IMR-90 (cell line): Measurements from ENCODE around the gene SDHB. TPM values are rescaled to one million over a fixed set of nuclear protein-coding genes. Genes with fewer than 3 reads are reported as not detected.

Experiments
- ATAC-seq: fragments of 200-7000 bp; cut with Tn5 transposase; 2 replicates; pipeline ENCODE4 v1.9.1; 2020; ENCODE audit warnings: low read depth, mild to moderate bottlenecking, moderate library complexity
- BruUV-seq: library from RNA; stranded (reverse); fragments of 400-500 nt; replicated peaks from 2 replicates; lab custom pipeline; 2021; lab: Mats Ljungman, UMichigan
- CTCF ChIA-PET: fragments of 300-600 bp; formaldehyde crosslinking; extraction: SDS; loops from one replicate; lab custom pipeline; 2021; ENCODE audit warnings: antibody characterized with exemption; lab: Yijun Ruan, JAX
- POLR2A ChIA-PET: fragments of 300-600 bp; sonication (Branson Sonifier 250); formaldehyde crosslinking; loops from one replicate; lab custom pipeline; 2022; ENCODE audit warnings: antibody characterized with exemption; ENCODE audit not compliant: unreplicated experiment; lab: Charles Lee
- DNase-seq: peaks from one replicate; pipeline ENCODE4 v3.0.0; 2013
- H2AFZ ChIP-seq: replicated peaks from 2 replicates; pipeline ENCODE3; 2013; ENCODE audit warnings: low read length, mild to moderate bottlenecking; ENCODE audit not compliant: poor library complexity
- H2AK5ac ChIP-seq: 2 replicates; pipeline ENCODE4 v1.6.1; 2013; ENCODE audit warnings: low read depth, low read length, inconsistent platforms
- H2AK9ac ChIP-seq: replicated peaks from 2 replicates; pipeline ENCODE3; 2013; ENCODE audit warnings: mild to moderate bottlenecking, low read depth, low read length, moderate library complexity; ENCODE audit not compliant: poor library complexity
- H2BK120ac ChIP-seq: 2 replicates; pipeline ENCODE4 v1.6.1; 2013; ENCODE audit warnings: low read depth, low read length, inconsistent platforms
- H2BK15ac ChIP-seq: 3 replicates; pipeline ENCODE4 v1.6.1; 2013; ENCODE audit warnings: low read depth, low read length, inconsistent platforms
- H2BK20ac ChIP-seq: 2 replicates; pipeline ENCODE4 v1.6.1; 2013; ENCODE audit warnings: low read depth, mild to moderate bottlenecking, inconsistent platforms, low read length, moderate library complexity
- H2BK5ac ChIP-seq: 2 replicates; pipeline ENCODE4 v1.6.1; 2013; ENCODE audit warnings: mild to moderate bottlenecking, low read depth, low read length, inconsistent platforms; ENCODE audit not compliant: poor library complexity, severe bottlenecking
- H3K14ac ChIP-seq: replicated peaks from 2 replicates; pipeline ENCODE4 v1.6.1; 2013; ENCODE audit warnings: low read depth, low read length, inconsistent platforms
- H3K18ac ChIP-seq: 2 replicates; pipeline ENCODE4 v1.6.1; 2013; ENCODE audit warnings: low read depth, low read length, control low read depth
- H3K23ac ChIP-seq: 2 replicates; pipeline ENCODE4 v1.6.1; 2013; ENCODE audit warnings: low read depth, low read length, inconsistent platforms
- H3K27ac ChIP-seq: 2 replicates; pipeline ENCODE4 v1.5.1; 2013; ENCODE audit warnings: mild to moderate bottlenecking, control low read depth, low read length; ENCODE audit not compliant: insufficient read depth
- H3K27me3 ChIP-seq: 2 replicates; pipeline ENCODE4 v1.6.1; 2013; ENCODE audit warnings: low read length; ENCODE audit not compliant: control insufficient read depth, insufficient read depth
- H3K36me3 ChIP-seq: 2 replicates; pipeline ENCODE4 v1.6.1; 2013; ENCODE audit warnings: low read length, mixed read lengths; ENCODE audit not compliant: control insufficient read depth, insufficient read depth
- H3K4ac ChIP-seq: 2 replicates; pipeline ENCODE4 v1.6.1; 2013; ENCODE audit warnings: low read depth, low read length, inconsistent platforms
- H3K4me1 ChIP-seq: 2 replicates; pipeline ENCODE4 v1.6.1; 2013; ENCODE audit warnings: low read length, mixed read lengths; ENCODE audit not compliant: control insufficient read depth, insufficient read depth
- H3K4me2 ChIP-seq: 2 replicates; pipeline ENCODE4 v1.6.1; 2013; ENCODE audit warnings: low read depth, mild to moderate bottlenecking, control low read depth, low read length, moderate library complexity
- H3K4me3 ChIP-seq: 2 replicates; pipeline ENCODE4 v1.5.1; 2013; ENCODE audit warnings: low read depth, mild to moderate bottlenecking, control low read depth, low read length, moderate library complexity; ENCODE audit not compliant: insufficient read depth
- H3K56ac ChIP-seq: 2 replicates; pipeline ENCODE4 v1.6.1; 2013; ENCODE audit warnings: low read length, inconsistent platforms; ENCODE audit not compliant: insufficient read depth; ENCODE audit errors: extremely low read depth
- H3K79me1 ChIP-seq, 2 experiments: 2 replicates each; pipeline ENCODE4 v1.6.1; 2013; ENCODE audit warnings: low read length in 2 of 2, inconsistent platforms in 1 of 2, low read depth in 1 of 2
- H3K9ac ChIP-seq: 2 replicates; pipeline ENCODE4 v1.6.1; 2013; ENCODE audit warnings: low read depth, low read length, control low read depth
- H3K9me1 ChIP-seq: 2 replicates; pipeline ENCODE4 v1.6.1; 2013; ENCODE audit warnings: low read length, inconsistent platforms; ENCODE audit not compliant: insufficient read depth
- H3K9me3 ChIP-seq: 2 replicates; pipeline ENCODE4 v1.6.1; 2013; ENCODE audit warnings: low read length; ENCODE audit not compliant: control insufficient read depth, insufficient read depth
- H4K20me1 ChIP-seq: 2 replicates; pipeline ENCODE4 v1.6.1; 2013; ENCODE audit warnings: low read length, inconsistent platforms; ENCODE audit not compliant: insufficient read depth
- H4K5ac ChIP-seq: 2 replicates; pipeline ENCODE4 v1.6.1; 2013; ENCODE audit warnings: mild to moderate bottlenecking, low read depth, low read length, control low read depth
- H4K8ac ChIP-seq, 2 experiments: 2 replicates each; pipeline ENCODE4 v1.6.1; 2013; ENCODE audit warnings: low read depth in 2 of 2, low read length in 2 of 2, control low read depth in 1 of 2, inconsistent platforms in 1 of 2
- H4K91ac ChIP-seq: 2 replicates; pipeline ENCODE4 v1.6.1; 2013; ENCODE audit warnings: low read depth, low read length, inconsistent platforms; ENCODE audit not compliant: insufficient read depth
- CEBPB ChIP-seq: IDR thresholded peaks from 2 replicates; pipeline ENCODE4 v1.6.1; 2012; ENCODE audit warnings: low read depth, low read length, improper control_type of control experiment
- CHD1 ChIP-seq: IDR thresholded peaks from 2 replicates; pipeline ENCODE4 v1.6.1; 2012; ENCODE audit warnings: low read depth, low read length, improper control_type of control experiment
- CTCF ChIP-seq: conservative IDR thresholded peaks from 2 replicates; pipeline ENCODE4 v1.5.1; 2012; ENCODE audit warnings: mild to moderate bottlenecking, low read depth, low read length, improper control_type of control experiment
- ELK1 ChIP-seq: fragments of 150-350 bp; IDR thresholded peaks from 2 replicates; pipeline ENCODE4 v1.6.1; 2016; ENCODE audit warnings: low read depth, mild to moderate bottlenecking, low read length, moderate library complexity, borderline replicate concordance
- FOS ChIP-seq: fragments of 150-350 bp; IDR thresholded peaks from 2 replicates; pipeline ENCODE4 v1.6.1; 2016; ENCODE audit warnings: low read depth, low read length
- MAFK ChIP-seq: IDR thresholded peaks from 2 replicates; pipeline ENCODE4 v1.6.1; 2012; ENCODE audit warnings: low read depth, low read length, improper control_type of control experiment
- MAZ ChIP-seq: IDR thresholded peaks from 2 replicates; pipeline ENCODE4 v1.6.1; 2012; ENCODE audit warnings: low read depth, mild to moderate bottlenecking, low read length, improper control_type of control experiment, moderate library complexity, borderline replicate concordance
- MXI1 ChIP-seq: IDR thresholded peaks from 2 replicates; pipeline ENCODE4 v1.6.1; 2012; ENCODE audit warnings: low read depth, mild to moderate bottlenecking, low read length, moderate library complexity, borderline replicate concordance
- NFE2L2 ChIP-seq: fragments of 150-350 bp; IDR thresholded peaks from 2 replicates; pipeline ENCODE4 v1.6.1; 2016; ENCODE audit warnings: low read depth, mild to moderate bottlenecking, low read length
- POLR2A ChIP-seq: IDR thresholded peaks from 2 replicates; pipeline ENCODE4 v1.6.1; 2012; ENCODE audit warnings: mild to moderate bottlenecking, low read depth, low read length
- RAD21 ChIP-seq: IDR thresholded peaks from 2 replicates; pipeline ENCODE4 v1.6.1; 2012; ENCODE audit warnings: low read length, improper control_type of control experiment
- RCOR1 ChIP-seq: IDR thresholded peaks from 2 replicates; pipeline ENCODE4 v1.6.1; 2012; ENCODE audit warnings: mild to moderate bottlenecking, low read length, improper control_type of control experiment; ENCODE audit not compliant: insufficient replicate concordance
- RFX5 ChIP-seq: IDR thresholded peaks from 2 replicates; pipeline ENCODE4 v1.8.0; 2012; ENCODE audit warnings: low read depth, mild to moderate bottlenecking, low read length, moderate library complexity
- SMC3 ChIP-seq: fragments of 150-350 bp; IDR thresholded peaks from 2 replicates; pipeline ENCODE4 v1.6.1; 2016; ENCODE audit warnings: low read depth, mild to moderate bottlenecking, antibody characterized with exemption, low read length, moderate library complexity
- USF2 ChIP-seq: fragments of 150-350 bp; IDR thresholded peaks from 2 replicates; pipeline ENCODE4 v1.6.1; 2017; ENCODE audit warnings: mild to moderate bottlenecking, antibody characterized with exemption, low read length, low read depth
- WGBS, 2 experiments: methylation state at CpG; one replicate each; pipeline versions ENCODE4 v1.1.5 to v1.1.7; 2013; ENCODE audit warnings: missing lambda C conversion rate in 2 of 2; ENCODE audit not compliant: insufficient read length in 1 of 2; ENCODE audit errors: extremely low coverage in 2 of 2; 5-methylcytosine and 5-hydroxymethylcytosine counted together
- dilution Hi-C: fragments of 300-500 bp; cut with HindIII; formaldehyde crosslinking; loops from one replicate; pipeline ENCODE4 v1.14.3; 2018; ENCODE audit warnings: low sequenced_read_pairs; ENCODE audit not compliant: unreplicated experiment
- in situ Hi-C: fragments of 300-500 bp; cut with MboI; formaldehyde crosslinking; loops from 3 replicates; pipeline ENCODE4 v1.14.3; 2019; ENCODE audit warnings: low sequenced_read_pairs, inconsistent platforms, mixed read lengths
- intact Hi-C: fragments of 100-400 bp; cut with micrococcal nuclease; formaldehyde crosslinking; loops from 2 replicates; pipeline ENCODE4 v1.10.0; 2022
- polyA plus RNA-seq, 3 experiments: library from polyadenylated mRNA; depleted of rRNA; stranded (reverse); fragments of >200 nt; gene quantifications; 2 replicates each; pipeline ENCODE4 v1.2.3, GENCODE V29; 2012; ENCODE audit warnings: low replicate concordance in 1 of 3
- total RNA-seq: library from RNA; depleted of rRNA; stranded (reverse); fragments of >200 nt; gene quantifications from 2 replicates; pipeline ENCODE4 v1.2.3, GENCODE V29; 2012

The SDHB gene
- total and polyA plus RNA-seq, 2 of the 4 experiments (the other 2 are of a cell fraction): 122 to 206 TPM

GRCh38 chr1:17068789-17069188 is 15.0 kb upstream of the SDHB start:
- Histone ChIP-seq H3K27ac (no peak overlapping the region), H2AFZ (peak overlapping the region; percentile 6), H4K91ac (no peak overlapping the region), H2BK15ac (no peak overlapping the region), H3K56ac (no peak overlapping the region), H3K9me1 (no peaks in the 10 kb centered on the region), H2BK120ac (no peak overlapping the region), H4K5ac (no peak overlapping the region), H3K27me3 (peaks cover 25% of the 10 kb centered on the region), H2AK5ac (no peak overlapping the region), H3K4me1 (no peaks in the 10 kb centered on the region), H3K9me3 (peaks cover 8% of the 10 kb centered on the region), H2AK9ac (no peak overlapping the region), H3K9ac (no peak overlapping the region), H3K79me1 (no peaks in the 10 kb centered on the region), H2BK20ac (no peak overlapping the region), H3K14ac (no peak overlapping the region), H3K18ac (no peak overlapping the region), H3K36me3 (no peaks in the 10 kb centered on the region), H3K4ac (no peak overlapping the region), H4K20me1 (no peaks in the 10 kb centered on the region), H4K8ac (no peak overlapping the region), H2BK5ac (no peak overlapping the region), H3K4me3 (no peak overlapping the region), H3K23ac (no peak overlapping the region), H3K4me2 (no peak overlapping the region)
- ChIA-PET POLR2A (no interaction called here), CTCF (no interaction called here)
- dilution Hi-C loops: no loop called here
- DNase-seq (no peak), ATAC-seq (no peak)
- 100% methylated on average over 2 of the region's 12 CpGs; no CpG with 5 or more reads in 1 of the 2 experiments for WGBS, 2 experiments
- no peak for TF ChIP-seq POLR2A
- no peak for TF ChIP-seq MAZ
- no peak for TF ChIP-seq RAD21
- no peak for TF ChIP-seq RFX5
- no peak for TF ChIP-seq USF2
- TF ChIP-seq CHD1: no peak
- TF ChIP-seq CTCF: no peak
- no peak for TF ChIP-seq ELK1
- TF ChIP-seq NFE2L2: no peak
- TF ChIP-seq MXI1: no peak
- TF ChIP-seq MAFK: no peak
- TF ChIP-seq CEBPB: no peak
- TF ChIP-seq FOS: no peak
- TF ChIP-seq SMC3: no peak
- no peak for TF ChIP-seq RCOR1
- intact Hi-C loops: no loop called here
- BruUV-seq: no TSS peak
- in situ Hi-C loops: no loop called here
